Measurements from ENCODE around the gene AGXT2. TPM values are rescaled to one million over a fixed set of nuclear protein-coding genes. Genes with fewer than 3 reads are reported as not detected.

Gene AGXT2
- total RNA-seq, 1 donor from 2014 or later = not detected

GRCh38 chr5:35030426-35031100 is 17.2 kb downstream of the AGXT2 start:
- no peak overlapping the region for H3K27ac Mint-ChIP-seq (ENCODE audit: unreplicated experiment)
- no peak for TF ChIP-seq CTCF (IDR thresholded peaks at IDR 0.05; ENCODE audit: unreplicated experiment)
- DNase-seq (ENCODE audit: low spot score) = no peak
- H3K27me3 Mint-ChIP-seq (ENCODE audit: unreplicated experiment) = no peaks in the 10 kb centered on the region
- H3K4me3 Mint-ChIP-seq (ENCODE audit: unreplicated experiment) = no peak overlapping the region
- no peaks in the 10 kb centered on the region for H3K9me3 Mint-ChIP-seq (ENCODE audit: unreplicated experiment)
- H3K36me3 Mint-ChIP-seq (ENCODE audit: low read depth, unreplicated experiment) = no peaks in the 10 kb centered on the region
- peaks cover 5% of the 10 kb centered on the region for H3K4me1 Mint-ChIP-seq (ENCODE audit: unreplicated experiment)

GRCh38 chr5:35029333-35029732 is 18.4 kb downstream of the AGXT2 start:
- DNase-seq (ENCODE audit: low spot score) = no peak
- no peak overlapping the region for H3K27ac Mint-ChIP-seq (ENCODE audit: unreplicated experiment)
- H3K4me1 Mint-ChIP-seq (ENCODE audit: unreplicated experiment) = peaks cover 5% of the 10 kb centered on the region
- no peak for TF ChIP-seq CTCF (IDR thresholded peaks at IDR 0.05; ENCODE audit: unreplicated experiment)
- no peak overlapping the region for H3K4me3 Mint-ChIP-seq (ENCODE audit: unreplicated experiment)
- no peaks in the 10 kb centered on the region for H3K9me3 Mint-ChIP-seq (ENCODE audit: unreplicated experiment)
- H3K27me3 Mint-ChIP-seq (ENCODE audit: unreplicated experiment) = no peaks in the 10 kb centered on the region
- H3K36me3 Mint-ChIP-seq (ENCODE audit: low read depth, unreplicated experiment) = no peaks in the 10 kb centered on the region

- peaks cover 5% of the 10 kb centered on the region for H3K4me1 Mint-ChIP-seq (ENCODE audit: unreplicated experiment)
Measured at GRCh38 chr5:35026941-35027340, 20.8 kb downstream of the AGXT2 start.

GRCh38 chr5:35026280-35026840 is 21.4 kb downstream of the AGXT2 start:
- Mint-ChIP-seq H3K4me1 (ENCODE audit: unreplicated experiment) (peaks cover 5% of the 10 kb centered on the region), H3K27ac (ENCODE audit: unreplicated experiment) (no peak overlapping the region), H3K27me3 (ENCODE audit: unreplicated experiment) (no peaks in the 10 kb centered on the region), H3K36me3 (ENCODE audit: low read depth, unreplicated experiment) (no peaks in the 10 kb centered on the region), H3K4me3 (ENCODE audit: unreplicated experiment) (no peak overlapping the region), H3K9me3 (ENCODE audit: unreplicated experiment) (no peaks in the 10 kb centered on the region)
- no peak for TF ChIP-seq CTCF (IDR thresholded peaks at IDR 0.05; ENCODE audit: unreplicated experiment)
- no peak for DNase-seq (ENCODE audit: low spot score)

More at GRCh38 chr5:35026941-35027340, 20.8 kb downstream of the AGXT2 start:
- Mint-ChIP-seq H3K36me3 (ENCODE audit: low read depth, unreplicated experiment) (no peaks in the 10 kb centered on the region), H3K4me3 (ENCODE audit: unreplicated experiment) (no peak overlapping the region), H3K27ac (ENCODE audit: unreplicated experiment) (no peak overlapping the region), H3K27me3 (ENCODE audit: unreplicated experiment) (no peaks in the 10 kb centered on the region), H3K9me3 (ENCODE audit: unreplicated experiment) (no peaks in the 10 kb centered on the region)
- DNase-seq (ENCODE audit: low spot score) = no peak
- no peak for TF ChIP-seq CTCF (IDR thresholded peaks at IDR 0.05; ENCODE audit: unreplicated experiment)

GRCh38 chr5:35024911-35025510 is 22.7 kb downstream of the AGXT2 start:
- Mint-ChIP-seq H3K36me3 (ENCODE audit: low read depth, unreplicated experiment) (no peaks in the 10 kb centered on the region), H3K27me3 (ENCODE audit: unreplicated experiment) (no peaks in the 10 kb centered on the region)

More at GRCh38 chr5:35024911-35025510, 22.7 kb downstream of the AGXT2 start:
- Mint-ChIP-seq H3K4me3 (ENCODE audit: unreplicated experiment) (no peak overlapping the region), H3K4me1 (ENCODE audit: unreplicated experiment) (peaks cover 5% of the 10 kb centered on the region), H3K27ac (ENCODE audit: unreplicated experiment) (no peak overlapping the region), H3K9me3 (ENCODE audit: unreplicated experiment) (no peaks in the 10 kb centered on the region)
- DNase-seq (ENCODE audit: low spot score) = no peak
- no peak for TF ChIP-seq CTCF (IDR thresholded peaks at IDR 0.05; ENCODE audit: unreplicated experiment)

Data from endothelial cell (in vitro differentiated cells).